Natural killer cell (primary cell): ENCODE measurements around the gene OGN. TPM values are rescaled to one million over a fixed set of nuclear protein-coding genes. Genes with fewer than 3 reads are reported as not detected.

ENCODE experiments used
- ATAC-seq, 3 donors: fragments of 150-1000 bp in 2 of 3; fragments of 200-7000 bp in 1 of 3; cut with Tn5 transposase; 1 replicate in 1 of 3; 2 replicates in 2 of 3; pipeline ENCODE4 v1.10.0; 2021; ENCODE audit warnings: mild to moderate bottlenecking in 2 of 3, moderate library complexity in 2 of 3
- DNase-seq, 2 donors: peaks; one replicate each; pipeline versions ENCODE4 v3.0.0 to v3.0.0-alpha.2; 2013 to 2021; ENCODE audit warnings: mixed read lengths in 1 of 2
- H3K27ac ChIP-seq: one replicate; pipeline ENCODE4 v1.5.1; 2013; ENCODE audit warnings: mild to moderate bottlenecking, low read length
- H3K27me3 ChIP-seq: one replicate; pipeline ENCODE4 v1.6.1; 2013; ENCODE audit warnings: low read length; ENCODE audit not compliant: control insufficient read depth, insufficient read depth
- H3K36me3 ChIP-seq: one replicate; pipeline ENCODE4 v1.6.1; 2013; ENCODE audit warnings: low read length; ENCODE audit not compliant: control insufficient read depth, insufficient read depth
- H3K4me1 ChIP-seq: one replicate; pipeline ENCODE4 v1.6.1; 2013; ENCODE audit warnings: low read length; ENCODE audit not compliant: control insufficient read depth, insufficient read depth
- H3K4me3 ChIP-seq: one replicate; pipeline ENCODE4 v1.5.1; 2013; ENCODE audit warnings: low read length
- H3K9me3 ChIP-seq: one replicate; pipeline ENCODE4 v1.6.1; 2013; ENCODE audit warnings: low read length; ENCODE audit not compliant: control insufficient read depth, insufficient read depth
- H3K27ac Mint-ChIP-seq, 2 donors: one replicate each; pipeline ENCODE4 v1.8.0; 2022; ENCODE audit warnings: mild to moderate bottlenecking in 2 of 2, mixed read lengths in 2 of 2, moderate library complexity in 1 of 2
- H3K27me3 Mint-ChIP-seq, 2 donors: one replicate each; pipeline ENCODE4 v1.8.0; 2022; ENCODE audit warnings: low read depth in 2 of 2, mixed read lengths in 2 of 2
- H3K36me3 Mint-ChIP-seq: one replicate; pipeline ENCODE4 v1.8.0; 2022; ENCODE audit warnings: mixed read lengths
- H3K4me1 Mint-ChIP-seq, 2 donors: one replicate each; pipeline ENCODE4 v1.8.0; 2022; ENCODE audit warnings: mixed read lengths in 2 of 2
- H3K4me3 Mint-ChIP-seq: one replicate; pipeline ENCODE4 v1.8.0; 2022; ENCODE audit warnings: mild to moderate bottlenecking, moderate library complexity, mixed read lengths
- H3K9me3 Mint-ChIP-seq, 2 donors: one replicate each; pipeline ENCODE4 v1.8.0; 2022; ENCODE audit warnings: mixed read lengths in 2 of 2
- WGBS: methylation state at CpG from one replicate; pipeline ENCODE4 v1.1.7; 2013; ENCODE audit warnings: missing lambda C conversion rate; ENCODE audit not compliant: insufficient coverage; 5-methylcytosine and 5-hydroxymethylcytosine counted together
- intact Hi-C: fragments of 100-400 bp; cut with micrococcal nuclease; formaldehyde crosslinking; loops from one replicate; pipeline ENCODE4 v1.14.2; 2022
- total RNA-seq, 4 donors: library from RNA; stranded (reverse); fragments of 120-200 nt in 1 of 4; gene quantifications; one replicate each; pipeline versions ENCODE4 v1.2.3 to v1.2.4, GENCODE V29; 2013 to 2022
- TF ChIP-seq, protein P1 (sequence below): fragments of 200-600 bp; IDR thresholded peaks from one replicate; pipeline ENCODE4 v1.8.0; 2022; ENCODE audit warnings: antibody characterized with exemption

Gene OGN
- total RNA-seq, 3 donors from 2014 or later (not counting 1 experiment from before 2014, with no cell fraction given), result 0.18 to 0.33 TPM; not detected in 1

DNA sequence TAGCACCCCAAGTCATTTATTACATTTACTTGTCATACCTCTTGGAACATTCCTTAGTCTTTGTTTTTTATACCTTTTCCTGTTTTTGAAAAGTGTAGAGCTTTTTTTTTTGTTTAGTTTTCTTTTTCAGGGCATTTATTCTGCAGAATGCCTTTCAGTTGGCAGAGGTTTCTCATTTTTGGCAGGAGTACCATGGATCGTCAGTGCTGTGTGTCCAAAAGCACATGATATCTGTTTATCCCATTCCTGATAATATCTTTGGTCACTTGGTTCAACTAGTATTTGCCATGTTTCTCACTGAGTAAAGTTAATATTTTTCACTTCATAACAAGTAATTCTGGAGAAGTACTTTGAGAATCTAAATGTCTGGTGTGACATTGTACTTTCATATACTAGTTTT lies 10.7 kb downstream of the OGN start:
- Mint-ChIP-seq H3K27me3 (no peaks in the 10 kb centered on the region), H3K27ac (no peak overlapping the region), H3K4me3 (no peak overlapping the region), H3K36me3 (no peaks in the 10 kb centered on the region), H3K9me3 (no peaks in the 10 kb centered on the region), H3K4me1 (no peaks in the 10 kb centered on the region)
- ATAC-seq, result no peak
- Histone ChIP-seq H3K9me3 (no peaks in the 10 kb centered on the region), H3K27ac (no peak overlapping the region), H3K36me3 (no peaks in the 10 kb centered on the region), H3K27me3 (no peaks in the 10 kb centered on the region), H3K4me1 (no peaks in the 10 kb centered on the region), H3K4me3 (no peak overlapping the region)
- no peak for DNase-seq
- TF ChIP-seq, protein P1, sequence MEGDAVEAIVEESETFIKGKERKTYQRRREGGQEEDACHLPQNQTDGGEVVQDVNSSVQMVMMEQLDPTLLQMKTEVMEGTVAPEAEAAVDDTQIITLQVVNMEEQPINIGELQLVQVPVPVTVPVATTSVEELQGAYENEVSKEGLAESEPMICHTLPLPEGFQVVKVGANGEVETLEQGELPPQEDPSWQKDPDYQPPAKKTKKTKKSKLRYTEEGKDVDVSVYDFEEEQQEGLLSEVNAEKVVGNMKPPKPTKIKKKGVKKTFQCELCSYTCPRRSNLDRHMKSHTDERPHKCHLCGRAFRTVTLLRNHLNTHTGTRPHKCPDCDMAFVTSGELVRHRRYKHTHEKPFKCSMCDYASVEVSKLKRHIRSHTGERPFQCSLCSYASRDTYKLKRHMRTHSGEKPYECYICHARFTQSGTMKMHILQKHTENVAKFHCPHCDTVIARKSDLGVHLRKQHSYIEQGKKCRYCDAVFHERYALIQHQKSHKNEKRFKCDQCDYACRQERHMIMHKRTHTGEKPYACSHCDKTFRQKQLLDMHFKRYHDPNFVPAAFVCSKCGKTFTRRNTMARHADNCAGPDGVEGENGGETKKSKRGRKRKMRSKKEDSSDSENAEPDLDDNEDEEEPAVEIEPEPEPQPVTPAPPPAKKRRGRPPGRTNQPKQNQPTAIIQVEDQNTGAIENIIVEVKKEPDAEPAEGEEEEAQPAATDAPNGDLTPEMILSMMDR, result no peak
- intact Hi-C loops, result no loop called here
- WGBS, result 100% methylated on average over 1 of the region's 1 CpG

DNA sequence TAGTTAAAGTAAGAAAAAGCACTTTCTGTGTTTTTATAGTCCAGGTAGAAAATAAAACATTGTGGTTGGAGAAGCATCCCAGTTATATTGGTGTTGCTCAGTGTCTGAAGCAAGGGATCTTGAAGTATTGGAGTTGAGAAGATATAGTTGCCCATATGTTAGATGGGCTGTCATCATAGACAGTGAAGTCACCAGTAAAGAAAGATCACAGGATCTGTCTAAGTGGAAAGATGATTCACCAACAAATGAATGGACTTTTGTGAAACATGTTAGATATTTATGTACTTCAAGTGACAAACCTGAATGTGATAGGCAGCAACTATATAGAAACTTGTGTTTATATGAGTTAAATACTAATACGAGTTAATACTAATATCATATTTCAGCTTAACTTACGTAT lies 11.7 kb downstream of the OGN start:
- Histone ChIP-seq H3K4me1 (no peaks in the 10 kb centered on the region), H3K27ac (no peak overlapping the region), H3K36me3 (no peaks in the 10 kb centered on the region), H3K4me3 (no peak overlapping the region), H3K27me3 (no peaks in the 10 kb centered on the region), H3K9me3 (no peaks in the 10 kb centered on the region)
- TF ChIP-seq, protein P1, result no peak
- Mint-ChIP-seq H3K9me3 (no peaks in the 10 kb centered on the region), H3K36me3 (no peaks in the 10 kb centered on the region), H3K4me3 (no peak overlapping the region), H3K4me1 (no peaks in the 10 kb centered on the region), H3K27ac (no peak overlapping the region), H3K27me3 (no peaks in the 10 kb centered on the region)
- intact Hi-C loops, result no loop called here
- ATAC-seq, result no peak
- DNase-seq, result no peak
- WGBS, result no CpG with 5 or more reads among the region's 2 CpGs

DNA sequence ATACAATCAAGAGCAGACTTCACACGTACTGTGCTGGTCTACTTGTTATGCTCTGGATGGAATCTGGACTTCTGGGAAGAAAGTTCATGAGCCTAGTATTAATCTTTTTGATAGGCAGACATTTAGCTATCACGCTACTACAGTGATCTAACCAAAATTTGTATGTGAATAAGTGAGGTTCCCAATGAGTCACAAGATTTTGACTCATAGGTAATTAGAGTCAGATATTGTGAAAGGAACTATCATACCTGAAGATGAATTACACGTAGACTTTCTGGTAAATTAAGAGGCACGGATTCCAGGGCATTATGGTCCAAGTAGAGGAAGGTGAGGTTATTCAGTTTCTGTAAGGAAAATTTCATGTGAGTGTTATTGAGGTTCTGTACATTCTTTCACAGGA lies 18.4 kb downstream of the OGN start:
- H3K4me1 Mint-ChIP-seq, result peaks cover 6% of the 10 kb centered on the region in 2 donors
- ATAC-seq, result no peak
- Histone ChIP-seq H3K36me3 (no peaks in the 10 kb centered on the region), H3K4me3 (no peak overlapping the region), H3K27ac (no peak overlapping the region), H3K9me3 (no peaks in the 10 kb centered on the region), H3K27me3 (no peaks in the 10 kb centered on the region), H3K4me1 (no peaks in the 10 kb centered on the region)
- no peaks in the 10 kb centered on the region for H3K36me3 Mint-ChIP-seq
- TF ChIP-seq, protein P1, result no peak
- H3K4me3 Mint-ChIP-seq, result no peak overlapping the region
- intact Hi-C loops, result no loop called here
- H3K9me3 Mint-ChIP-seq, result no peaks in the 10 kb centered on the region
- whole genome bisulfite sequencing, result 99% methylated on average over 4 of the region's 4 CpGs
- no peak for DNase-seq
- no peak overlapping the region for H3K27ac Mint-ChIP-seq
- H3K27me3 Mint-ChIP-seq, result no peaks in the 10 kb centered on the region

DNA sequence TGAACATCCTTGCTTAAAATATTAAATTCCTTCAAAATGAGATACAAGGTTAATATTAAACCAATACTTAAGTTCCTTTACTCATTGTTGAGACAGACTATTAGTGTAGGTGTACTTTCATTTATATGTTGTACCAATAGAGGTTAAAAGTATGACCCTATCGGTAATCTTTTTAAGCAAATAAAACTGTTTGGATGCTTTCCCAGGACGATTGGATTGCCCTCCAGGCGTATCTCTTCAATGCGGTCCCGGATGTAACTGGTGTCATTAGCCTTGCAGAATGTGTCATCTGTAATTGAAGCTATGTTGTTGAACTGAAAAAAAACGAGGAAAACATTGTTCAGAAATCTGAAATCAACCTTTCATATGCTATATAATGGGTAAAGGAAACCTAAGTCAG lies 18.9 kb downstream of the OGN start:
- ATAC-seq (no peak), DNase-seq (no peak)
- Mint-ChIP-seq H3K9me3 (no peaks in the 10 kb centered on the region), H3K27me3 (no peaks in the 10 kb centered on the region), H3K27ac (no peak overlapping the region), H3K4me1 (peaks cover 6% of the 10 kb centered on the region in 2 donors), H3K36me3 (no peaks in the 10 kb centered on the region), H3K4me3 (no peak overlapping the region)
- no peaks in the 10 kb centered on the region for H3K4me1 ChIP-seq
- 97% methylated on average over 5 of the region's 6 CpGs for WGBS
- no peak overlapping the region for H3K27ac ChIP-seq
- H3K27me3 ChIP-seq, result no peaks in the 10 kb centered on the region
- H3K9me3 ChIP-seq, result no peaks in the 10 kb centered on the region
- H3K36me3 ChIP-seq, result no peaks in the 10 kb centered on the region
- intact Hi-C loops, result no loop called here
- TF ChIP-seq, protein P1, result no peak
- no peak overlapping the region for H3K4me3 ChIP-seq
